ENCODE results near the gene RMND5B.
"Not testable (repeated sequence)": the region's sequence is repeated elsewhere in the genome, so short reads cannot be mapped to it uniquely, and the experiment has no call there.

The RMND5B gene

GRCh38 chr5:178177569-178177968 lies 46.8 kb downstream of the RMND5B start:
- no peak for DNase-seq

- no peak for DNase-seq
Observed at GRCh38 chr5:178180141-178180863, 49.5 kb downstream of the RMND5B start.

- no peak for DNase-seq
Observed at GRCh38 chr5:178182158-178182876, 51.5 kb downstream of the RMND5B start.

GRCh38 chr5:178186427-178186826 lies 55.6 kb downstream of the RMND5B start:
- no peak for DNase-seq

GRCh38 chr5:178187014-178187413 lies 56.2 kb downstream of the RMND5B start, which contains the start of gene GMCL2:
Gene GMCL2 (minus strand): TSS chr5:178187371. CDS start chr5:178187299, 72 bp downstream.
- no peak for DNase-seq

- no peak for DNase-seq
Observed at GRCh38 chr5:178189433-178189832, 58.6 kb downstream of the RMND5B start.

- no peak for DNase-seq
Observed at GRCh38 chr5:178191661-178192060, 60.8 kb downstream of the RMND5B start.

- no peak for DNase-seq
Observed at GRCh38 chr5:178192244-178192643, 61.4 kb downstream of the RMND5B start.

GRCh38 chr5:178192787-178193186 lies 62.0 kb downstream of the RMND5B start:
- DNase-seq: no peak

GRCh38 chr5:178193251-178193809 lies 62.5 kb downstream of the RMND5B start:
- no peak for DNase-seq

- no peak for DNase-seq
Observed at GRCh38 chr5:178194026-178194425, 63.2 kb downstream of the RMND5B start.

- no peak for DNase-seq
Observed at GRCh38 chr5:178196281-178196812, 65.5 kb downstream of the RMND5B start.

- no peak for DNase-seq
Observed at GRCh38 chr5:178196986-178197385, 66.2 kb downstream of the RMND5B start.

GRCh38 chr5:178198151-178198550 lies 67.3 kb downstream of the RMND5B start:
- not testable (repeated sequence) for DNase-seq

- no peak for DNase-seq
Observed at GRCh38 chr5:178198706-178199105, 67.9 kb downstream of the RMND5B start.

- no peak for DNase-seq
Observed at GRCh38 chr5:178199581-178200434, 69.0 kb downstream of the RMND5B start.
